Smooth muscle cell of the umbilical artery (primary cell): ENCODE results near the gene AJM1. TPM values are rescaled to one million over a fixed set of nuclear protein-coding genes. Genes with fewer than 3 reads are reported as not detected.

Source experiments
- total RNA-seq: library from RNA; depleted of rRNA; stranded (reverse); fragments of >200 nt; gene quantifications from 2 replicates; pipeline ENCODE4 v1.2.3, GENCODE V29; 2014

The AJM1 gene
- total RNA-seq: 2.1 and 2.4 TPM in 2 replicates

GRCh38 chr9:136842380-136842948 is at the start of gene AJM1:
TSS of gene AJM1 (plus strand) at chr9:136842478. CDS start at chr9:136844415, 1,937 bp downstream.

GRCh38 chr9:136796238-136796774 is 46.0 kb upstream of the AJM1 start, which contains the start of gene CCDC183:
TSS of gene CCDC183 (plus strand) at chr9:136796338. CDS start at chr9:136796398, 60 bp downstream.

GRCh38 chr9:136807281-136808074 is 34.8 kb upstream of the AJM1 start, which contains the start of gene RABL6:
TSS of gene RABL6 (plus strand) at chr9:136807948. CDS start at chr9:136808197, 249 bp downstream.

GRCh38 chr9:136849038-136849959 is 7.0 kb downstream of the AJM1 start, which contains the start of gene PHPT1:
TSS of gene PHPT1 (plus strand) at chr9:136849409. CDS start at chr9:136849431, 22 bp downstream.

GRCh38 chr9:136851941-136852663 is 9.8 kb downstream of the AJM1 start, which contains the start of gene MAMDC4:
TSS of gene MAMDC4 (plus strand) at chr9:136852346. CDS start at chr9:136852417, 71 bp downstream.

GRCh38 chr9:136885950-136886578 is 43.8 kb downstream of the AJM1 start, which contains the start of gene TRAF2:
TSS of gene TRAF2 (plus strand) at chr9:136886516. CDS start at chr9:136898741, 12,225 bp downstream.

Other genes starting within 250 kb of the AJM1 start
- gene EGFL7, start 179.6 kb upstream of the AJM1 start, total RNA-seq: 22.7 and 33.6 TPM in 2 replicates
- 33.3 and 36.0 TPM in 2 replicates for gene AGPAT2, start 155.0 kb upstream of the AJM1 start, total RNA-seq
- 0.30 and 0.51 TPM in 2 replicates for gene DIPK1B, start 129.9 kb upstream of the AJM1 start, total RNA-seq
- not detected in 2 replicates for gene LCN10, start 99.5 kb upstream of the AJM1 start, total RNA-seq
- not detected in 2 replicates for gene LCN6, start 94.0 kb upstream of the AJM1 start, total RNA-seq
- not detected in 2 replicates for gene LCN8, start 84.2 kb upstream of the AJM1 start, total RNA-seq
- not detected in 2 replicates for gene LCN15, start 78.0 kb upstream of the AJM1 start, total RNA-seq
- gene TMEM141, start 51.1 kb upstream of the AJM1 start, total RNA-seq: 39.2 and 72.2 TPM in 2 replicates
- 0.30 and 0.32 TPM in 2 replicates for gene CCDC183, start 46.1 kb upstream of the AJM1 start, total RNA-seq
- 46.3 and 70.5 TPM in 2 replicates for gene RABL6, start 34.5 kb upstream of the AJM1 start, total RNA-seq
- gene PHPT1, start 6.9 kb downstream of the AJM1 start, total RNA-seq: 65.8 and 98.9 TPM in 2 replicates
- gene MAMDC4, start 9.9 kb downstream of the AJM1 start, total RNA-seq: 2.7 and 4.0 TPM in 2 replicates
- 209 and 275 TPM in 2 replicates for gene EDF1, start 23.8 kb downstream of the AJM1 start, total RNA-seq
- gene TRAF2, start 44.0 kb downstream of the AJM1 start, total RNA-seq: 5.6 and 16.0 TPM in 2 replicates
- gene FBXW5, start 102.3 kb downstream of the AJM1 start, total RNA-seq: 142 and 159 TPM in 2 replicates
- gene C8G, start 102.8 kb downstream of the AJM1 start, total RNA-seq: 0.59 TPM in 1 of 2 replicates, not detected in the other
- 0.30 and 0.51 TPM in 2 replicates for gene LCN12, start 109.8 kb downstream of the AJM1 start, total RNA-seq
- gene PTGDS, start 135.0 kb downstream of the AJM1 start, total RNA-seq: 8.3 and 21.4 TPM in 2 replicates
- 0.88 and 1.5 TPM in 2 replicates for gene LCNL1, start 140.5 kb downstream of the AJM1 start, total RNA-seq
- 13.5 and 17.8 TPM in 2 replicates for gene PAXX, start 149.9 kb downstream of the AJM1 start, total RNA-seq
- gene CLIC3, start 154.1 kb downstream of the AJM1 start, total RNA-seq: 2.5 and 3.3 TPM in 2 replicates
- gene ABCA2, start 185.8 kb downstream of the AJM1 start, total RNA-seq: 46.0 and 68.3 TPM in 2 replicates
- under 0.01 TPM in 1 of 2 replicates, not detected in the other for gene FUT7, start 189.6 kb downstream of the AJM1 start, total RNA-seq
- gene NPDC1, start 203.7 kb downstream of the AJM1 start, total RNA-seq: 27.3 and 49.4 TPM in 2 replicates
- not detected in 2 replicates for gene ENTPD2, start 211.6 kb downstream of the AJM1 start, total RNA-seq
- 0.89 and 5.7 TPM in 2 replicates for gene SAPCD2, start 228.1 kb downstream of the AJM1 start, total RNA-seq
- gene UAP1L1, start 235.0 kb downstream of the AJM1 start, total RNA-seq: 18.7 and 21.5 TPM in 2 replicates
- gene MAN1B1, start 244.5 kb downstream of the AJM1 start, total RNA-seq: 176 and 185 TPM in 2 replicates